ENCODE results near the gene NOSTRIN. TPM values are rescaled to one million over a fixed set of nuclear protein-coding genes. Genes with fewer than 3 reads are reported as not detected.
A peak's percentile ranks its signal among the peaks of the same experiment; 100 is the strongest.

The NOSTRIN gene
- total and polyA plus RNA-seq, 2 of the 8 experiments (the other 6 are each of a cell fraction or from before 2014, with no cell fraction given) = not detected

DNA sequence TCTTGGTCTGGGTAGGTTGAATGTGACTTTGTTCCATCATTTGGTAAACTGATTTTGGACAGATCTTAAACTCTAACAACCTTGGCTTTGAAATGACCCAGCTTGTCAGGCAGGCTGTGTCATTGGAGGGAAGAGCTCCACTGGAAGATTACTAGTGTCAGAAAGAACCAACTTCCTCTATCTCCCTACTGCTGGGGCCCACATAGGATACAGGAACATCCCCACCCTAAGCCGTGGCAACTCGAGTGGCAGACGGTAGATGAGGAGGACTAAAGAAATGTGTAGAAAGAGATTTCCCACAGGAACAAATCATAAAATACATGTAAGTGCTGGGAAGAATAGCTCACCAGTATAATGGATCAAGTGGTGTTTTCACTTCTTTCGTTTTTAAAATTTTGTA is 94.3 kb downstream of the NOSTRIN start:
- H2AFZ ChIP-seq (ENCODE audit: low read length) = peak overlapping the region; percentile 73; the same call in 1 of the 2 replicates
- H2BK120ac ChIP-seq (replicated peaks; ENCODE audit: low read depth, low read length) = no peak overlapping the region
- no peak overlapping the region for H2AK5ac ChIP-seq (ENCODE audit: low read depth, low read length)
- ChIA-PET CTCF (ENCODE audit: partially characterized antibody) (no interaction called here), POLR2A (ENCODE audit: partially characterized antibody) (no interaction called here)
- H3K27me3 ChIP-seq (replicated peaks in 1 of 4; ENCODE audit: control insufficient read depth in 3 of 4, extremely low read depth in 1 of 4, insufficient read depth in 3 of 4, low read length in 3 of 4) = no peaks in the 10 kb centered on the region
- no peak overlapping the region for H2BK15ac ChIP-seq (ENCODE audit: low read length)
- H4K5ac ChIP-seq (ENCODE audit: insufficient read length, low read depth, low read length) = no peak overlapping the region
- H3K4ac ChIP-seq (replicated peaks; ENCODE audit: insufficient read length, low read depth, low read length) = no peak overlapping the region
- H4K91ac ChIP-seq (replicated peaks; ENCODE audit: insufficient read length, low read length) = no peak overlapping the region
- H3K27ac ChIP-seq (ENCODE audit: low read depth, low read length) = no peak overlapping the region
- TF ChIP-seq CEBPB (IDR thresholded peaks at IDR 0.05; ENCODE audit: low read depth, low read length) = no peak
- no peak for TF ChIP-seq TCF12 (IDR thresholded peaks at IDR 0.05; ENCODE audit: low read depth, low read length)
- no peak for TF ChIP-seq CHD1 (IDR thresholded peaks at IDR 0.05; ENCODE audit: low read depth, low read length)
- TF ChIP-seq, protein P1, sequence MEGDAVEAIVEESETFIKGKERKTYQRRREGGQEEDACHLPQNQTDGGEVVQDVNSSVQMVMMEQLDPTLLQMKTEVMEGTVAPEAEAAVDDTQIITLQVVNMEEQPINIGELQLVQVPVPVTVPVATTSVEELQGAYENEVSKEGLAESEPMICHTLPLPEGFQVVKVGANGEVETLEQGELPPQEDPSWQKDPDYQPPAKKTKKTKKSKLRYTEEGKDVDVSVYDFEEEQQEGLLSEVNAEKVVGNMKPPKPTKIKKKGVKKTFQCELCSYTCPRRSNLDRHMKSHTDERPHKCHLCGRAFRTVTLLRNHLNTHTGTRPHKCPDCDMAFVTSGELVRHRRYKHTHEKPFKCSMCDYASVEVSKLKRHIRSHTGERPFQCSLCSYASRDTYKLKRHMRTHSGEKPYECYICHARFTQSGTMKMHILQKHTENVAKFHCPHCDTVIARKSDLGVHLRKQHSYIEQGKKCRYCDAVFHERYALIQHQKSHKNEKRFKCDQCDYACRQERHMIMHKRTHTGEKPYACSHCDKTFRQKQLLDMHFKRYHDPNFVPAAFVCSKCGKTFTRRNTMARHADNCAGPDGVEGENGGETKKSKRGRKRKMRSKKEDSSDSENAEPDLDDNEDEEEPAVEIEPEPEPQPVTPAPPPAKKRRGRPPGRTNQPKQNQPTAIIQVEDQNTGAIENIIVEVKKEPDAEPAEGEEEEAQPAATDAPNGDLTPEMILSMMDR (IDR thresholded peaks at IDR 0.05; ENCODE audit: control extremely low read depth in 1 of 3, insufficient read depth in 1 of 3, low read depth in 1 of 3, low read length in 3 of 3) = no peak
- no peak for TF ChIP-seq SIX5 (IDR thresholded peaks at IDR 0.05; ENCODE audit: low read depth, low read length)
- TF ChIP-seq EGR1 (IDR thresholded peaks at IDR 0.05; ENCODE audit: borderline replicate concordance, low read depth, low read length) = no peak
- no peak for TF ChIP-seq MAFK (IDR thresholded peaks at IDR 0.05; ENCODE audit: low read depth, low read length)
- TF ChIP-seq POLR2A (IDR thresholded peaks at IDR 0.05; ENCODE audit: control extremely low read depth in 1 of 2, low read depth in 2 of 2, low read length in 2 of 2) = no peak
- no peak for TF ChIP-seq EP300 (IDR thresholded peaks at IDR 0.05; ENCODE audit: borderline replicate concordance in 1 of 2, low read depth in 2 of 2, low read length in 2 of 2)
- TF ChIP-seq JUN (IDR thresholded peaks at IDR 0.05; ENCODE audit: low read depth, low read length) = no peak
- no peak for TF ChIP-seq POLR2AphosphoS5 (IDR thresholded peaks at IDR 0.05; ENCODE audit: low read depth, low read length)
- H3K4me2 ChIP-seq (ENCODE audit: insufficient read depth in 1 of 2, low read depth in 2 of 2, low read length in 2 of 2) = no peak overlapping the region
- no peak overlapping the region for H3K14ac ChIP-seq (ENCODE audit: insufficient read length)
- H3K79me1 ChIP-seq (ENCODE audit: low read depth, low read length) = no peaks in the 10 kb centered on the region
- H3K9ac ChIP-seq (replicated peaks in 1 of 4; ENCODE audit: extremely low read depth in 1 of 4, low read depth in 3 of 4, low read length in 3 of 4) = no peak overlapping the region
- no peak overlapping the region for H3K56ac ChIP-seq (replicated peaks; ENCODE audit: insufficient read length, low read depth, low read length)
- no peak overlapping the region for H2BK5ac ChIP-seq (ENCODE audit: low read depth, low read length)
- H3K36me3 ChIP-seq (ENCODE audit: control insufficient read depth in 2 of 4, insufficient read depth in 4 of 4, low read length in 3 of 4) = no peaks in the 10 kb centered on the region
- FAIRE-seq (no peak), DNase-seq (ENCODE audit: low read depth in 1 of 2, low spot score in 2 of 2) (no peak)
- no peaks in the 10 kb centered on the region for H3K79me2 ChIP-seq (ENCODE audit: control insufficient read depth in 1 of 2, insufficient read depth in 2 of 2, low read length in 2 of 2)
- no peak overlapping the region for H3K4me3 ChIP-seq (ENCODE audit: extremely low read depth in 1 of 4, insufficient read depth in 2 of 4, low read depth in 3 of 4, low read length in 4 of 4)
- H2BK12ac ChIP-seq (ENCODE audit: low read depth, low read length) = no peak overlapping the region
- H3K18ac ChIP-seq (ENCODE audit: extremely low read depth, low read length) = no peak overlapping the region
- no peak overlapping the region for H2BK20ac ChIP-seq (ENCODE audit: low read length)
- WGBS, 2 experiments (ENCODE audit: extremely low coverage in 1 of 2, insufficient coverage in 1 of 2, insufficient read length in 1 of 2, insufficient replicate concordance in 2 of 2, low coverage in 1 of 2, low lambda C conversion rate in 2 of 2, missing lambda C conversion rate in 1 of 2) = 81% methylated on average over 4 of the region's 4 CpGs; no CpG with 5 or more reads in 1 of the 2 experiments
- no peak overlapping the region for H3K23ac ChIP-seq (ENCODE audit: insufficient read length)
- H3K4me1 ChIP-seq (replicated peaks in 1 of 4; ENCODE audit: control insufficient read depth in 3 of 4, insufficient read depth in 4 of 4, low read length in 3 of 4) = no peaks in the 10 kb centered on the region
- H3K23me2 ChIP-seq (ENCODE audit: low read depth, low read length) = no peaks in the 10 kb centered on the region; the same call in 1 of the 2 replicates
- H4K8ac ChIP-seq (ENCODE audit: extremely low read depth, insufficient read depth, low read length) = no peak overlapping the region
- no peaks in the 10 kb centered on the region for H4K20me1 ChIP-seq (replicated peaks in 1 of 2; ENCODE audit: control insufficient read depth in 1 of 2, insufficient read depth in 2 of 2, low read length in 2 of 2)
- no peaks in the 10 kb centered on the region for H3K9me3 ChIP-seq (ENCODE audit: insufficient read depth in 2 of 2, low read depth in 1 of 2, low read length in 1 of 2)

Measured in H1 (cell line).